Stimulated activated CD8-positive, alpha-beta memory T cell treated with anti-CD3 and anti-CD28 coated beads, Interleukin-4, amount 100 ng/mL, for 4 hours (primary cell): Measurements from ENCODE around the gene TRAK2.
"Not testable (repeated sequence)": the region's sequence is repeated elsewhere in the genome, so short reads cannot be mapped to it uniquely, and the experiment has no call there.

ENCODE experiments used
- DNase-seq, 2 donors: peaks; one replicate each; pipeline ENCODE4 v3.0.0-alpha.2; 2020; ENCODE audit warnings: low read depth in 2 of 2, low spot score in 1 of 2

The TRAK2 gene

DNA sequence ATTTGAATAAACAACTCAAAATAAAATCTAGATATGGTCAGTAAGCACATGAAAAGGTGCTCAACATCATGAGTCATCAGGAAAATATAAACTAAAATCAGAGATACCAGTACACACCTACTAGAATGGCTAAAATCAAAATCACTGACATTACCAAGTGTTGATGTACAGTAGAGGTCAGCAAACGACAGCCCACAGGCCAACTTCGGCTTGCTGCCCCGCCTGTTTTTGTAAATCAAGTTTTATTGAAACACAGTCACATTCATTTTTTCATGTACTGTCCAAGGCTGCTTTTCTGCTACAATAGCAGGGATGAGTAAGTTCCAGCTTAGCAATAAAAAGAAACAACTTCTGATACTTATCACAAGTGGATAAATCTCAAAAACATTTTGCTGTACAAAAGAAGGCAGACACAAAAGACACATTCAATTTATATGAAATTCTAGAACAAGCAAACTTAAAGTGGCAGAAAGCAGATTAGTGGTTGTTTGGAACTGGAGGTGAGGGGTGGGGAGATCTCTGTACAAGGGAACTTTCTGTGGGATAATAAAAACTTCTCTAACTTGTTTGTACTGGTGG lies 32.1 kb downstream of the TRAK2 start:
- DNase-seq: no peak

DNA sequence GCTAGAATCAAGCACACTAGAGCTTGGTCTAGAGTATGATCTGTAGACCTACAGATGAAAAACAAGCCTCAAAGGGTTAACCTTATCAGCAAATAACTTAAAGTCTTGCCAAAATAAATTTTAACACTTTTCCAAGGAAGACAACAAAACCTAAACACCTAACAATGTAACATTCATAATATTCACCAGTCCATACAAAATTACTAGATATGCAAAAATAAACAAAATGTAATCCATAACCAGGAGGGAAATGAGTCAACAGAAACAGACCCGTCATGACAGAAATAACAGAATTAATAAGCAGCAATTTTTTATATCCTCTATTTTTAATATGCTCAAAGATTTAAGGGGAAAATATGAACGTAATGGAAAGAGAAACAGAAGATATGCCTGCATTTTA lies 36.1 kb downstream of the TRAK2 start:
- DNase-seq: no peak

DNA sequence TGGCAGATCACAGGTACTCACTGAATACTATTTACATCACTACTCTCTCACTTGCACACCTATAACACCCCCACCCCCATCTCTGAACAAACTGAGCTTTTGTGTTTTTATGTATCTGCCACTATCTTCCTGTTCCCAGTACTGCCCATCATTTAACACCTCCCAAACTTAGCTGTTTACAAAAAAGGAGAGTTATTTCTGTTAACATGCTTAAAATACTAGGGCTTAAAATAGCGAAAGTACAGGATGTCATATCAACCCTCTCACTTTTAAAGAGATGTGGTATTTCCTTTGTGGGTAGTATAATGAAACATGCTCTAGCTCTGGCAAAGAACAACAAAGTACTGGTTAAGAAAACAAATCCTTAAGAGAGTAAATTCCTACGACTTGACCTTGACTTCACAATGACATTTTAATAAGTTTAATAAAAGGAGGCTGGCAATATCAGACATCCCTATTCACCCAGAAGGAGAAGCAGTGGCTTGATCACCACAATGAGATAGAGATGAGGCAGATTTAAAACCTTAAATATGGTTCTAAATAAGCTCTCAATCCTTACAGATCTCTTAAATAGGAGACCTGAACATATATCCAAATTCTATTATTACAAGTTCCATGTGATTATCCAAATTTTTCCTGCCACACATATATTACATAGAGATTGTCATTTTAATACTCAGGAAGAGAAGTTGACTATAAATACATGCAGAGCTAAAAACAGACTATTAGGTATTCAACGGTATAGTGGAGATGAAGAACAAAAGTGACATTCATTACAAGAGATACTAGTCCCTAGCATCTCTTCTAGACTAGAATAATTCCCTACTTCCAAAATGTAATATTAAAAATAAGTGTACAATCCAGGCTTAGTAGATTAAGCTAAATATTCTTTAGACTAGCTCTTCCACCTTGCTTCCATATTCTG lies 36.9 kb downstream of the TRAK2 start:
- no peak for DNase-seq

DNA sequence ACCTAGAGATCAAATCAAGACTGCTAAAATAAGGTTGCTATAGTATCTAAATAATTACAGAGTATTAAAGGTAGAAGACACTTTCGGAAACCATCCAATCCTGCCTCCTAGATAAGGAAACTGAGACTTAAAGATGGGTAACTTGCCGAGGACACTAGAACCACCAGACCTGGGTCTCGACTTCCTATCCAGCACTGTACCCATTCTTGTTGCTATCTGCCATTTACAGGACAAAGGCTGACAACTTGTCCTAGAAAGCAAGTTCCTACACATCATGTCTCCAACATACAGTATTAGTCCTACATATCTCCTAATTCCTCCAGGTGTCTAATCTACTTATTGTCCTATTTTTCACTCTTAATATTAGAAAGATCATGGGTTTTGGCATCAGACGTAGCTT lies 37.7 kb downstream of the TRAK2 start:
- no peak for DNase-seq

DNA sequence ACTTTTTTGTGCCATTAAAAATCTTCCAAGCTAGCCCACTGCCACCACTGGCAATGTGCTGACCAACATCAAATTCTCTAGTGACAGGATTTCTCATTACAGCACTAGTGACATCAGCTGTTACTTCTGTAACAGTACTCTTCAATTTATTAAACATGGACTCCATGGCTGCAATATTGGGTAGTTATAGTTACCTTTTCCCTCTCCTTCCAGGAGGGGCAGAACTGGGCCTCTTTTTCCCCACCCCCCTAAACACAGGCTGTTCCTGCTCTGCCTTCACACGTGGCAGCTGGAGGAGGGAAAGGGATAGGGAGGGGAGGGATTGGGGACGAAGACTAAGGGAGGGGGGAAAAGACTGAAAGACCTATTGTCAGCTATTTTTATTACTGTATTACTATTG lies 38.1 kb downstream of the TRAK2 start:
- DNase-seq: no peak

DNA sequence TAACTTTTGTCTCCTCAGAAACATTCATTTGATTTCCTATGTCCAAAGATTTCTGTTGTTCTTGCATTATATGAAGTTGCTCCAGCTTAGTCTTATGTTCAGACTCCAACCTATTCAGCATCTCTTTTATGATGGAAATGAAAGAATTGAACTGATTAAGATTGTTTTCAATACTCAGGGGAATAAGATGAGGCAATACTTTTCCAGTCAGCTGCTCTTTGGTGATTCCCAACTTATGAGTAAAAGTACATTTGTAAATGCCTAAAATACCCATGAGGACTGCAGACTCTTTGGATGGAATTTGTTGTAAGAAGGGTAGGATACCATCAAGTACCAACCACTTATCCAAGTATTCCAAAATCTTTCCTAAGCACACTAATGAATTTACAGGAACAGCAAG lies 39.8 kb downstream of the TRAK2 start:
- DNase-seq: no peak

DNA sequence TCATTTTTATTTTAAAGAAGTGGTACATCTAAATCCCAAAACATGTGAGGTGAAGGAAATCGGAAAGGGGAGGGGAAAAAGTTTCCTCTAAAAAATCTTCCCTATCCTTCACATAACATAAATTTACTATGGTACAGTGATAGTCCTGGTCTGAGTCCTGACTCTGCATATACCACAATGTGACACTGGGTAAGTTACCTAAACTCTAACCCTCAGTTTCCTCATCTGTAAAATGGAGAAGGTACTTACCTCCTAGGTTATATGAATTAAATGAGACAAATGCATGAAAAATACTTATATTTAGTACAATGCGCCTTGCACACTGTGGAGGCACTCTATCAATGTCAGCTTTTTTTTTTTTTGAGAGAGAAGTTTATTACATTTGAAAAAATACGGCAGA lies 42.3 kb downstream of the TRAK2 start:
- no peak for DNase-seq

DNA sequence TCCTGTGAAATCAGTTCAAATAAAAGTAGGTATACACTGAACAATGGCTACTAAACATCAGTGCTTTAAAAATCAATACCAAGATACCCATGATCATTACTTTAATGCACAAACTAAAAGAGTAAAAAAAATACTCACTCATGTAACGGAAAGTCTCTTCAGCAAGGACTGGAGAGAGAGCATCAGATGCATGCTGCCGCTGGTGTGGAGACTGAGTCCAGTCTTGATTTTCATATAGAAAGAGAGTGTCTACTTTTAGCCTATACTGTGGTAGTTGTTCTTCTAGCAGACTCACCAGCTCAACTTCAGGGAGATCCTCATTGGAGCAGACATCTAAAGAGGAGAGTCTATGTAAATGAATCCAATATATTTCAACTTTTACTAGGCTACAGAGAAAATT lies 44.0 kb downstream of the TRAK2 start:
- DNase-seq: no peak

DNA sequence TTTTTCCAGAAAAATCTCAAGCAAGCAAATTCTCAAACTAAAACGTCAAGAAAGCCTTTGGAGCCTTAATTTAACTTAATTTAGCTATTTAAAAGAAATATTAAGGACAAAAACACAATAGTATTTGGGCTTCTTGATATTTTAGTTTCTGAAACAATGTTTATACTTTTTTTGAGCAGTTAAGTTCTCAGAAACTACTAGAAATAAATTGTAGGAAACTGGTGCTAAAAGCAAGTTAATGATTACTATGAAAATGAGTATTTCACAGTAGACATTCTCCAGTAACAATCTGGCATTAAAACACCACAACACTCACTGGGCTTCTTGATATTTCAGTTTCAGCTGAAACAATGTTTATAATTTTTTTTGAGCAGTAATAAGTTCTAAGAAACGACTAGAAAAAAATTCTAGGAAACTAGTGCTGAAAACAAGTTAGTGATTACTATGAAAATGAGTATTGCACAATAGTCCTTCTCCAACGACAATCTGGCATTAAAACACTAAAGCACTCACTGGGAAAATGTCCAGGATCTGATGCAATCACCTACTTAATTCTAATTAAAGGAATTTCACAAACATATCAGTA lies 45.1 kb downstream of the TRAK2 start:
- no peak for DNase-seq

DNA sequence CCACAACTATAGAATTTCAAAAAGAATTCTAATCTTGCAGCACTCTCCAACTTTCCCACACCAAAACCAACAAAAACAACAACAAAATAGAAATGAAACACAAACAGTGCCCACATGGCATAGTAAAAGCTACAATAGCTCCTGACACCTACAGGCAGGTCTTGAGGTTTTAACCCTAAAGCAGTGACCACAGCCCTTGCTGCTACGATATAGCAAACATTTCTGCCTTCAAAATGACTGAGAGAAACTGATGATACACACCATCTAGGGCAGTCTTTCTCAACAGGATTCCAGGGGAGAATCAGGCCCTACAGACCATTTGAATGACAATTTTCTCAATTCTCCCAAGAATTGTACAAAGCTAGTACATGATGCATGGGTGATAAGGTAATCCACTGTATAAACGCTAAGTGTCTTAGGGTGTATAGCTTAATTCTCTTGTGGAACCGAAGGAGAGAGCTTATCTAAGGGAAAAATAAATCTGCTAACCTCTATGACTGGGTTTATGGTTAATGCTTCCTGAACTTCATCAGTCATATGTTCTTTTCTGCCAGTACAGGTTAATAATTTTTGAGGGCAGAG lies 46.5 kb downstream of the TRAK2 start:
- no peak for DNase-seq

DNA sequence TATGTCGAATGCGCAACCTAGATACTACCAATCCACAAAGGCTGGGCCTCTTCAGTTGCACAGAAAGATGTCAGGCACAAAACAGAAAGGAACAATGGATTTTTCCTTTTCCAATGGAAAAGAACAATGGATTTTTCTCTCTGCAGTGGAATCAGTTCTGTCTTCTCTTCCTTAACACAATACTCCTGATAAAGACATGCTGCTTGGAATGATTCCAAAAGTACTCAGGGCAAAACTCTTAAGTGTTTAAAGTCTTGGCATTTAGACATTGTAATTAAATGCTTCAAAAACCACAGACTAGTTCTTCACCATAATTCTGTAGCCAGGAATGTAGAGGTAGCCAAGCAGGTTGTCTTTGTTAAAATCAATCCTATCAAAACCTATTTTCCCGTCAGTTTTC lies 47.4 kb downstream of the TRAK2 start:
- DNase-seq: no peak

DNA sequence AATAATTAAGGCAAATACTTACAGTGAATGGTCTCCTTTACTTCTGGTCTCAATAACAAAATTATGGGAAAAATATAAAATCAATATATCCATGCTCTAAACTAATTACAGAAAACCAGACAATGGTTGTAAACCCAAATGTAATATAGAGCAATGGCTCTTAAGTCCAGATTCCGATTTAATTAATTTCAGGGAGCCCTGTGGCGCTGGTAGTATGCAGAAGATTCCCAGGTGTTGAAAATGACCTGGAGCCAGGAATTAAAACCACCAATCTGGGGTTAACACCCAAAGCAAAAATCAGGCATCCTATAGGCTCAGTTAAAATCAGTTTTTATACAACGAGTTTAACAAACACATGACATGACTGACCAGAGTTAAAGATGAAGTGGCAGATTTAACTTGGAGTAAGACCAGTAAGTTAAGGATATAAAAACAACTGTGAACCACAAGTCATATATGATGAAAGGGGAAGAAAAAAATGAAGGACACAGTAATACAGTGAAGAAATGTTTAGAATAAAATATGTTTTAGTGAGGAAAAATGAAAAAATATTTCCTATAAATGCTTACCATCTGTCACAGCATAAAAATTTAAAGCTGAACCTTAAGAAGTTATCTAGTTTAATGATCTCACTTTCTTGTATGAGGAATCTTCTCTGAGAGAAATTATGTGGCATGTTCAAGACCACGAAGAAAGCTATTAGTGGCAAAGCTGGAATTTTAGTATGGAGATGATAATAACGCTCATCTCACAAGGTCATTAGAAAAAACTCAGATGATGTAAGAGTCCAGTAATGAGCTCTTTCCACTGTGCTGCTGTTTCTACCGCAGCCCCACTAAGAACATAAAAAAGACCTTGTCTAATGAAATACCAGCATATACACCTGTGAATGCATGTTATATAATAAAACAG lies 48.4 kb downstream of the TRAK2 start:
- DNase-seq: no peak

DNA sequence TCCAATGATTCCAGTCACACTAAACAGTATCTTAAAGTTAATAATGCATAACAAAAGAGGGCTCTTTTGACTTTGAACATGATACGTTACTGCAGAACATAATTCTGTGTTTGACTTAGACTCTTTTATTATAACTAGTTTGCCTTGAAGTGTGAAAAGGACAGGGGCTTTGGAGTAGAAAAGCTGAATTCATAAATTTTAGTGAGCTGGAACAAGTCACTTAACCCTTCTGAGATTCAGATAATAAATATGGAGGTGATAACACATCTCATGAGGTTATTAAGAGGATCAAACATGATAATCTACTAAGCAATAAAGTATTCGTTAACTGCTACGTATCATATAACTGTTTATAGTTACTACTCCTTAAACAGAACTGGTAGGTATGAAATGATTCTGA lies 49.4 kb downstream of the TRAK2 start:
- DNase-seq: no peak

DNA sequence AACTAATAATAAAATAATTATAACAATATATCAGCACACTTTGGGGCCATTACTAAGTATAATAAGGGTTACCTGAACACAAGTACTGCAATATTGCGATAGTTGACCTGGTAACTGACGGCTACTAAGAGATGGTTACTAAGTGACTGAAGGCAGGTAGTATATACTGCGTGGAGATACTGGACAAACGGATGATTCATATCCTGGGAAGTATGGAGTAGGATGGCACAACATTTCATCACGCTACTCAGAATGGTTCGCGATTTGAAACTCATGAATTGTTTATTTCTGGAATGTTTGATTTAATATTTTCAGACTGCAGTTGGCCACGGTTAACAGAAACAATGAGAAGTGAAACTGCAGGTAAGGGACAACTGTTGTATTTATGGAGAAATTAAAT lies 54.7 kb downstream of the TRAK2 start:
- no peak for DNase-seq

DNA sequence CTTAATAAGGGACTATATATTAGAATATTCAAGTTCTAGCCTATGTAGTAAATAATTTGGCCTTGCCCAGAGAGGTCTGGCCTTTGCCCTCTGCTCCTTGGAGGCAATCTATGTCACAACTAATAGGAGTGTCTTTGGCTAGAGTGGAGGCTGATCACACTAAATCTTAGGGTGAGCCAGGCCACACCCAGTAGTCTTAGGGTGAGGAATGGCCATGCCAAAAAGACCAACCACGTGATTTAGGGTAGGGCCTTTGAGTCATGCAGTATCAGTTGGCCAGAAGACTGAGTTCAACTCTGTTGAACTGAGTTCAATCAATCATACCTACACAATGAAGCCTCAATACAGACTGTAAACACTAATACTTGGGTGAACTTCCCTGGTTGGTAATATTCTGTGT lies 68.1 kb downstream of the TRAK2 start:
- no peak for DNase-seq

DNA sequence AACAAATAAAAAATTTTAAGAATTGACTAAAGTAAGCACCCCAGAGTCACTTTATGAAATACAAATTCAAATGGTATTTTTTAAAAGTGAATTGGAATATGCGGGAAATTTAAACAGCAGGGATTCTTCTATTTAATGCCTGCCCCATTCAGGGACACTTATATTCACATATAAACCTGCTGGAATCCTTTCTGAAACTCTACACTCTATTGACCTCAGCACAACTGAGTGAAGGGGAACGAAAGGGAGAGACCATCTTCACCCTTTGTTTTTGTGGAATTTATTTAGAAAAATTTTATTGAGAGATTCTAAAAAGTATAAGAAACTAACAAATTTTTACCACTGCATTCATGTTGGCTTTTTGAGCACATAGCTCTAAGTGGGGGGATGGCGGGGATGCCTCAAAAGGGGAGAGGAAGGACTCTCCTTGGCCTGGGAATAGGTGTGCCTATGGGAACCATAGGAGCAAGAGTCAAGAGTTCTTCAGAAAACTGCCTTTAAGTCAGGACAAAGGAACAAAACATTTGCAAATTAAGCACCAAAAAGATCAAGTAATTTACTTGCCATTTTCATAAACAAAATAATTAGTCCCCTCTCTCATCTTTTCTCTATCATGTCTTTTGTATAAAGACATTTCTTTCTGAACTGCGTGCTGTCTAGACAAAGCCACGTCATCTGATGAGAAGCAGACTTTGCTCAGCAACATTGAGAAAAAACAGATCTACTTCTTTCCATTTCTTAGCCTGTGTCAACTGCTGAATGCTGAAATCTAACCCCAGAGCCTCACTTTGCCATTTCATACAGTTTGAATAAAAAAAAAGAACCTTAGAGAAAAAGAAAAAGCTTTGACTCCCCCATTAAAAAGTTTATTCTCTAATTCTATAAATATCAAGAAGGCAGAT lies 72.5 kb downstream of the TRAK2 start:
- DNase-seq: no peak

DNA sequence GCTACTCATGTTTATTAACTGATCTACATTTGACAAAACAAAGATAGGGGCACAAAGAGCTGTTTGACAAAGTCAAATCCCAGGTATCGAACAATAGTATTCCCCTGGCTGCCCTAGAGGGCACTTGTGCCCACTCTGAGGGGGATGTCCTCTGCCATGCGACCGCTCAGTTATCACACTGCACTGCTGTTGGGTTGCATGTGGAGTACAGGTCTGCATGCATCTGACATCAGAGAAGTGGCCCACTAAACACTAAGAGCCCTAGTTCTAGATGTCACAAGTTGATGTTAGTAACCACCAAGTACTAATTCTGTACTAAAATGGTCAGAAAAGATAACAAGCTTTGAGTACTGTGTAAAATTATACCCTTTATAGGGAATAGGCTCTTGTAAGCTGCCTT lies 74.0 kb downstream of the TRAK2 start:
- DNase-seq: no peak

DNA sequence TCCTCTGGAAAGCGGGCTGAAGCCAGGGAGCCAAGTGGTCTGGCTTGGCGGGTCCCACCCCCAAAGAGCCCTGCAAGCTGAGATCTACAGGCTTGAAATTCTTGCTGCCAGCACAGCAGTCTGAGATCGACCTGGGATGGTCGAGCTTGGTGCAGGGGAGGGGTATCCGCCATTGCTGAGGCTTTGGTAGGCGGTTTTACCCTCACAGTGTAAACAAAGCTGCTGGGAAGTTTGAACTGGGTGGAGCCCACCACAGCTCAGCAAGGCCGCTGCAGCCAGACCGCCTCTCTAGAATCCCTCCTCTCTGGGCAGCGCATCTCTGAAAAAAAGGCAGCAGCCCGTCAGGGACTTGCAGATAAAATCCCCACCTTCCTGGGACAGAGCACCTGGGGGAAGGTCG lies 81.5 kb downstream of the TRAK2 start:
- no peak for DNase-seq

DNA sequence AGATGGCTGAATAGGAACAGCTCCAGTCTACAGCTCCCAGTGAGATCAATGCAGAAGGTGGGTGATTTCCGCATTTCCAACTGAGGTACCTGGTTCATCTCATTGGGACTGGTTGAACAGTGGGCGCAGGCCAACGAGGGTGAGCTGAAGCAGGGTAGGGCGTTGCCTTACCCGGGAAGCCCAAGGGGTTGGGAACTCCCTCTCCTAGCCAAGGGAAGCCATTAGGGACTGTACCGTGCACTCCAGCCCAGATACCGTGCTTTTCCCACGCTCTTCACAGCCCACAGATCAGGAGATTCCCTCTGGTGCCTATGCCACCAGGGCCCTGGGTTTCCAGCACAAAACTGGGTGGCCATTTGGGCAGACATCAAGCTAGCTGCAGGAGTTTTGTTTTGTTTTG lies 81.9 kb downstream of the TRAK2 start:
- not testable (repeated sequence) for DNase-seq

DNA sequence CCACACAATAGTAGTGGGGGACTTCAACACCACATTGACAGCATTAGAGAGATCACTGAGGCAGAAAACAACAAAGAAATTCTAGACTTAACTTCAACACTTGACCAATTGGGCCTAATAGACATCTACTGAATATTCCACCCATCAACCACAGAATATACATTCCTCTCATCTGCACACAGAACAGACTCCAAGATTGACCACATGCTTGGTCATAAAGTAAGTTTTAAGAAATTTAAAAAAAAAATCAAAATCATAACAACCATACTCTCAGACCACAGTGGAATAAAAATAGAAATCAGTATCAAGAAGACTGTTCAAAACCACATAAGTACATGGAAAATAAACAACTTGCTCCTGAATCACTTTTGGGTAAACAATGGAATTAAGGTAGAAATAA lies 85.1 kb downstream of the TRAK2 start:
- DNase-seq: no peak
